Measurements from ENCODE around the gene TARS1. TPM values are rescaled to one million over a fixed set of nuclear protein-coding genes. Genes with fewer than 3 reads are reported as not detected.

The TARS1 gene
- total RNA-seq, 3 donors from 2014 or later: 77.9 to 150 (median 94.6) TPM

- Histone ChIP-seq H3K36me3 (ENCODE audit: low read depth) (no peaks in the 10 kb centered on the region), H3K4me1 (ENCODE audit: low read depth) (peaks cover 25% of the 10 kb centered on the region), H3K9me3 (no peaks in the 10 kb centered on the region), H3K4me3 (peak overlapping the region; percentile 67)
- TF ChIP-seq CTCF (IDR thresholded peaks at IDR 0.05): no peak
- no peak for DNase-seq
- ATAC-seq: no peak
- intact Hi-C loops (cut with DNase I, micrococcal nuclease): loop anchor here in 1 of 2 donors (10.0 kb wide), 1 partner anchor 495 kb away; the partner anchor contains the start of gene RXFP3
Observed at GRCh38 chr5:33439905-33440481, 772 bp upstream of the TARS1 start.

- Histone ChIP-seq H3K9me3 (no peaks in the 10 kb centered on the region), H3K4me3 (peak overlapping the region; percentile 67), H3K4me1 (ENCODE audit: low read depth) (peaks cover 25% of the 10 kb centered on the region), H3K36me3 (ENCODE audit: low read depth) (no peaks in the 10 kb centered on the region)
- ATAC-seq (peak; percentile 50), DNase-seq (peak in 2 of 3 donors; percentile 37)
- TF ChIP-seq CTCF (IDR thresholded peaks at IDR 0.05): no peak
- intact Hi-C loops (cut with DNase I, micrococcal nuclease): no loop called here
Observed at GRCh38 chr5:33441241-33442177, 744 bp downstream of the TARS1 start.

- ATAC-seq (no peak), DNase-seq (no peak)
- intact Hi-C loops (cut with DNase I, micrococcal nuclease): no loop called here
- Histone ChIP-seq H3K36me3 (ENCODE audit: low read depth) (no peaks in the 10 kb centered on the region), H3K9me3 (no peaks in the 10 kb centered on the region), H3K4me3 (no peak overlapping the region), H3K4me1 (ENCODE audit: low read depth) (peaks cover 21% of the 10 kb centered on the region)
- TF ChIP-seq CTCF (IDR thresholded peaks at IDR 0.05): no peak
Observed at GRCh38 chr5:33444542-33444941, 3.8 kb downstream of the TARS1 start.

- Histone ChIP-seq H3K4me1 (ENCODE audit: low read depth) (peaks cover 18% of the 10 kb centered on the region), H3K36me3 (ENCODE audit: low read depth) (no peaks in the 10 kb centered on the region)
Observed at GRCh38 chr5:33445798-33446197, 5.0 kb downstream of the TARS1 start.

GRCh38 chr5:33448118-33448517, 7.4 kb downstream of the TARS1 start:
- ATAC-seq (no peak), DNase-seq (no peak)
- H3K36me3 ChIP-seq (ENCODE audit: low read depth): no peaks in the 10 kb centered on the region
- intact Hi-C loops (cut with DNase I, micrococcal nuclease): no loop called here
- TF ChIP-seq CTCF (IDR thresholded peaks at IDR 0.05): no peak
- H3K4me1 ChIP-seq (ENCODE audit: low read depth): peaks cover 7% of the 10 kb centered on the region
- no peaks in the 10 kb centered on the region for H3K9me3 ChIP-seq
- no peak overlapping the region for H3K4me3 ChIP-seq

More at GRCh38 chr5:33445798-33446197, 5.0 kb downstream of the TARS1 start:
- DNase-seq (no peak), ATAC-seq (no peak)
- intact Hi-C loops (cut with DNase I, micrococcal nuclease): no loop called here
- Histone ChIP-seq H3K4me3 (no peak overlapping the region), H3K9me3 (no peaks in the 10 kb centered on the region)
- TF ChIP-seq CTCF (IDR thresholded peaks at IDR 0.05): no peak

Measured in mucosa of descending colon (tissue), 3 donors.